Gastrocnemius medialis (tissue), 4 donors: ENCODE results near the gene RASA3.

Experiments
- CTCF ChIP-seq, 5 experiments: fragments of 450-650 bp in 3 of 5; fragments of 200-600 bp in 2 of 5; sonication (generic) in 2 of 5; IDR thresholded peaks in 4 of 5; conservative IDR thresholded peaks in 1 of 5; 1 replicate in 4 of 5; 2 replicates in 1 of 5; pipeline ENCODE4 v1.5.1; 2016 to 2019; ENCODE audit warnings: antibody characterized with exemption in 5 of 5, mild to moderate bottlenecking in 3 of 5, moderate library complexity in 3 of 5
- POLR2A ChIP-seq, 2 donors: fragments of 450-650 bp; IDR thresholded peaks; one replicate each; pipeline ENCODE4 v1.6.1; 2017; ENCODE audit warnings: antibody characterized with exemption in 2 of 2, mild to moderate bottlenecking in 2 of 2, moderate library complexity in 2 of 2

DNA sequence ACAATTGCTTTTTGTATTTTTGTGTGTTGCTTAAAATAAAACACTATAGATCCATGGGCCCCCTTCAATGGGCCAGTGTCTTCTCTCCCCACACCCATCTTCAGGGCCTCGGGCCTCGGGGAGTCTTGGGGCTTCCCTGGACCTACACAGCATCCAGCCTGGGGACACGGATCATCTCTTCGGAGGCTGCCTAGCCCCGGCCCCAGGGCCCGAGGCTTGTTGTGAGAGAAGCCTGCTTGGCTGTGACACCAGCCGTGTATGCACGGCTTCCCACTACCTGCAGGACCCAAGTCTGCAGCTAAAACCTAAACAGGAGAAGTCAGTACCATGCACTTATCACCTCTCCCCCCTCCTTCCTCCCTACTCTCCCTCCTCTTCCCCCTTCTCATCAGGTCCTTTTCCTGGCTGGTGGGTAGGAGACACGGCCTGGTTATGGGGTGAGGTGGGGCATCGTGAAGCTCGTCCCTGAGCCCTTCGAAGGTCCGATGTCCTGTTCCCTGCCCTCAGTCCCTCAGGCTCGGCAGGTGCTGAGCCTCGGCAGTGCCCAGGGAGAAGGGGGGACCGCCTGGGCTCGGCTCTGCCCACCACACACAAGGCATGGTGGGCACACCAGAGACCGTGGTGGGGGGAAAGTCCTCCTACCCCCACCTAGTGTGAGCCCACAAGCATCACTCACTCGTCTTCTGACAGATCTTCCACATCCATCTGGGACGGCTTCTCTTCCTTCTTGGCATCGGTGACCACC, 168.0 kb downstream of the RASA3 start:
- TF ChIP-seq CTCF (IDR thresholded peaks at IDR 0.05 in 4 of 5, conservative IDR thresholded peaks at IDR 0.05 in 1 of 5) = no peak
- TF ChIP-seq POLR2A (IDR thresholded peaks at IDR 0.05) = no peak
